Amniotic stem cell (primary cell): ENCODE data around the gene SLC31A1.
A peak's percentile ranks its signal among the peaks of the same experiment; 100 is the strongest.

Experiments used
- DNase-seq: peaks from one replicate; lab custom pipeline; 2025; lab: John Stamatoyannopoulos, UW

SLC31A1 gene

DNA sequence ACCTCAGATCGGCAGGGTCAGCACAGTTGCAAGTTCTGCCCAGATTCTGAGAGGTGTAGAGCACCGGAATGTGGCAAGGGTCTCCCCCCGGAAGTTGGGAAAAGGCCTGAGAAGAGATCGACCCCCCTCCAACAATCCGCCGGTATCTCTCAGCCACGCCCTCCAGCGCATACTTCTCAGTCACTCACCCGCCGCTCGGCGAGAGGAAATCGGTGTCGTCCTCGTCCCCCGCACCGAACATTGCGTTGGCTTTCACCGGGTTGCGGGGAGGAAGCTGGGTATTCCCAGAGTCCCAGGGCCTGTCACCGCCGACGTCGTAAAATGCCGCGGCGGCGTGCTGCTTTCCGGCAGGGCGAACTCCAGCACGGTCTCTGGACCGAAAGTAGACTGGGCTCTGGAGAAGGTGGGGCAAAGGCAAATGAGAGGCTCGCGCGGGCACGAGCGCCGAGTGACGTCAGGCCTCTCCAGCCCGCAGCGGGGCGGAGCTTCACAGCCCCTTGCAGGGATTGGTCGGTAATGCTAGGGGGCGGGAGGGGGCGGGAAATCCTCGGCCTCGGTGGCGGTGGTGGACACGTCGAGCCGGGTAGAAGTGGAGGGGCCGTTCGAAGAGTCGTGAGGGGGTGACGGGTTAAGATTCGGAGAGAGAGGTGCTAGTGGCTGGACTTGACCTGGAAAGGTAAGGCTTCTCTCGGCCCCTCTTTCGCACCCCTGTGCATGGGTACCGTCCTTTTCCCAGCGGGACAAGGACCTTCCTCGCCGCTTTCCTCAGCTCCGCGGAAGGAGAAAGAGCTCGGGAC lies at the start of gene SLC31A1, which contains the start of gene FKBP15:
Gene SLC31A1 (plus strand): TSS at position 542 of the 797 bp plus-strand sequence. CDS start 34,605 bp downstream, outside the sequence.
Gene FKBP15 (minus strand): TSS at position 275 of the 797 bp plus-strand sequence. CDS start 34 bp downstream, at position 241.
- peak; percentile 95 for DNase-seq

GRCh38 chr9:113173341-113173740 lies 48.0 kb upstream of the SLC31A1 start:
- DNase-seq, result no peak

DNA sequence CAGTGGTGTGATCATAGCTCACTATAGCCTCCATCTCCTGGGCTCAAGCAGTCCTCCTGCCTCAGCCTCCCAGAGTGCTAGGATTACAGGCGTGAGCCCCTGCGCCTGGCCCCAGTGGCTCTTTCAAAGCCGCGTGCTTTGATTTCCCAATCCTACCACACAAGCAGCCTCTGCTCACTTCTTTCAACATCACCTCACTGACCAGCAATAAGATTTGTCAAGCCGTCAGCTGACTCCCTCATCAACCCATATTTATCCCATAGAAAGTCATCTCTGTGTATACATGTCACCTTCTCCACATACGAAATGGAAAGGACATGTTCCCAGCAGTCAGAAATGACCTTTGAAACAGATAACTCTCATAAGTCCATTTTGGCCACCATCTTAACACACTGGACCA lies 44.5 kb upstream of the SLC31A1 start:
- DNase-seq, result no peak

- no peak for DNase-seq
Observed at GRCh38 chr9:113177251-113177650, 44.1 kb upstream of the SLC31A1 start.

DNA sequence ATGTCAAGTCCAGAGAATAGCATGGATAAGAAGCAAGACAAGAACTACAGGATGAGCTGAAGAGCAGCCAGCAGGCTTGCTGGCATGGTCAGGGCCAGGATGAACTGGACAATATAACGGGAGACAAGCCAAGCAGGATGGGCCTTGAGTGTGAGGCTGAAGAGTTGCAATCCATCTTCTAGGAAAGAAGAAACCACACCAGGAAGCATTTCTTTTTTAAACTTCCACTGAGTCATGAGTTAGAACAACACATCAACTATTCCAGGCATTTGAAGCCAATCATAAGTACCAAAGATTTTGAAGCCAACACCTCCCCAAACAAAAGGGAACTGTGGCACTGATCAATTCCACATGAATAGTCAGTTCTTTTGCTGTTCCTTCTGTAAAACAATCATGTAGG lies 43.3 kb upstream of the SLC31A1 start:
- DNase-seq, result no peak

GRCh38 chr9:113179839-113180238 lies 41.5 kb upstream of the SLC31A1 start:
- no peak for DNase-seq

DNA sequence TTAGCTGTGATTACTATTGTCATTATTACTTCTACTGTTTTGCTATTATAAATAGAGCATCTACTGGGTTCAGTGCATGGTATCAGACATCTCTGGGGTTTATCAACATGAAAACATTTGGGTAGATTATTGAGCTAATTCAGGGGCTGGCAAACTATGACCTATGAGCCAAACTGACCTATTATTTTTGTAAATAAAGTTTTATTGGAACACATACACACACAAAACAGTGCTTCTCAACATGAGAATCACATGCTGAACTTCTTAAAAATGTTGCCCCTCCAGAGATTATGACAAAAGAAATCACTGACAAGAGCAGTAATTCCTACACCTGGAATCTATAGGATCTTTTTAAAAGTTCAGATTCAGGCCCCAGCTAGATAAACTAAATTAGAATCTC lies 40.2 kb upstream of the SLC31A1 start:
- no peak for DNase-seq

GRCh38 chr9:113183956-113184488 lies 37.3 kb upstream of the SLC31A1 start:
- no peak for DNase-seq

GRCh38 chr9:113184539-113184938 lies 36.8 kb upstream of the SLC31A1 start:
- no peak for DNase-seq

GRCh38 chr9:113185271-113185670 lies 36.1 kb upstream of the SLC31A1 start:
- DNase-seq, result no peak

DNA sequence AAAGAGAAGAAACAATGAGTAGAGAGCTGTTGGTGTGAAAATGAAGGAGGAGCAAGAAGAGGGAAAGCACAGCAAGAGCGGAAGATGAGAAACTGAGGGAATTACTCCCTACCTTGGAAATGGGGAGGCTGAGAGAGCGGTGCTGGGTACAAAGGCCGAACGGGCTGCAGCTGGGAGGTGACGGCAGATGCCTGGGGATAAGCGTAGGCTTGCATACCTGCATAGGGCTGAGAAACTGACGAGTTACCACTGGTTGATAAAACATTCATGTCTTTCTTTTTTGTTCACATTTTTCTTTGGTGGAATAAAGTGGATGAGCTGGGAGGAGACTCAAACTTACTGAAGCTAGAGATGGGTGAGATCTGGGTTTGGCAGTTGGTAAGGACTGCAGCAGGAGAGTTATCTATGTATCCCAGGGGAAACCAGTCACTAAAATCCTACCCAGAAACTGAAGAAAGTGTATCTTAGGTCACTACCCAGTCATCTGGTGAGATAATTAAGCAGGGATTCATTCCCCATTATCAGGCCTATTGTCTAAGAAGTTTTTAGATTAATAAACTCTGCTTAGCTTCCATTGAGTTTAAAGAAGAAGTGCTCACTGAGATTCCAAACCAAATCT lies 35.1 kb upstream of the SLC31A1 start:
- no peak for DNase-seq

DNA sequence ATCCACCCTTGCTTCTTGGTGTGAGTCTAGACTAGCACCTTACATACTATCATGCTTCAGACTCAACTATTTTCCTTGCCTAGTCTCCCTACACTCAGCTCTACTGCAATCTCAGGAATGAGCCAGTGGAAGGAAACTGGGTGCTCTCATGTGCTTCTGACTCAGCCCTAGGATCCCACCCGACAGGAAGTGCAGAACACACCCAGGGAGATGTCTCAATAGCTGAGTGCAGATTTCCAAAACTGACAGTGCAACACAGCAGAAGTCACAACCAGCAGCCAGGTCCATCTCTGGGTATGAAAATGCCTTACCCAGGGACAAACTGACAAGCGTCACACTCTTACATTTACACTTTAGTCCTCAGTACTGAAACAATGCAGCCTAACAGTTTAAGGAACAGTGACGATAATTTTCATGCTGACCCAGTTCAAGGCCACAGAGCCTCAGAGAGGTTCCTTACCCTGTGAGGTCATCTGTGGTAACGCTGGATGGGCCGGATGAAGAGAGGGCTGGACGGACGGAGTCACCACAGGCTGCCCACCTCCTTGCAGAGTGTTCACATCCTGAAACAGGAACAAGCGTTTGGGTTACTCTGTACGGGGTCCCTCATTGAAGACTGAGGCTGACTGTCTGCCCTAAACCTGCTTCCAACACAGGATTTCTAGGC lies 33.3 kb upstream of the SLC31A1 start:
- DNase-seq, result peak; percentile 75

- DNase-seq, result no peak
Observed at GRCh38 chr9:113192455-113192854, 28.9 kb upstream of the SLC31A1 start.

DNA sequence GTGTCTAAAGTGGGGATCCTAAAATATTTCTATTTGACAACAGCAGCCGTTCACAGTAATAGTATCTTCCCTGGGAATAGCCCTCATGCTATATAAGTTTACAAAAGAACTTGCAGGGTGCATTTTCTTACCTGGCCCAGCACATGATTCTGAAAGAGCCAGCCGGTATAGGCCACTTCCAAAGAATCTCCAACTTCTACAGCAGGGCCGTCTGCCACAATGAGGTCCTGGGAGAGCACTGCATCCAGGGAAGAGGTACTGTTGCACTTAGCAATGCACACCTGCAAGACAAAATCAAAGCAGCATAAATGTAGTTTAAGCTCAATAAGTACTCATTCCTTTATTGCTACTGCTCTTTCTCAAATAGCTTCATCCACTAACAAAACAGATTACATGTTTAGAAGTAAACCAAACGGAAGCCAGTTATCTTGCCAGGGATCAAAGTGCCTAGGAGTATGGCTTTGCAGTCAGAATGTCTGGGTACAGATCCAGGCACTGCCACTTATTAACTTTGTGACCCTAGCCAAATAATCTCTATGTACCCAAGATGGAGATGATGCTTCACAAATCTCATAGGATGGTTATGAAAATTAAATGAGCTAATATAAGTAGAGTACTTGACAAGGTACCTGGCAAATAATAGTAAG lies 21.5 kb upstream of the SLC31A1 start:
- DNase-seq, result no peak

DNA sequence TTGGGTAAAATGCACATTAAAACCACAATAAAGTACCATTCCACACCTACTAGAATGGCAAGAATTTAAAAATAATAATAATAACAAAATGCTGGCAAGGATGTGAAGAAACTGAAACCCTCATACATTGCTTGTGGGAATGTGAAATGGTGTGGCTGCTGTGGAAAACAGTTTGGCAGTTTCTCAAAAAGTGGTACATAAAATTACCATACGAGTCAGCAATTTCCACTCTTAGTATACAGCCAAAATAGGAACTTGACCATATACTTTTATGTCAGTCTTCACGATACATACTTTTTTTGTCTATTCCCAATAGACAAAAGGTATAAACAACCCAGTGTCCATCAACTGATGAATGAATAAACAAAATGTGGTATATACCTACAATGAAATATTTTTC lies 15.9 kb upstream of the SLC31A1 start:
- no peak for DNase-seq

GRCh38 chr9:113205861-113206260 lies 15.5 kb upstream of the SLC31A1 start:
- no peak for DNase-seq

DNA sequence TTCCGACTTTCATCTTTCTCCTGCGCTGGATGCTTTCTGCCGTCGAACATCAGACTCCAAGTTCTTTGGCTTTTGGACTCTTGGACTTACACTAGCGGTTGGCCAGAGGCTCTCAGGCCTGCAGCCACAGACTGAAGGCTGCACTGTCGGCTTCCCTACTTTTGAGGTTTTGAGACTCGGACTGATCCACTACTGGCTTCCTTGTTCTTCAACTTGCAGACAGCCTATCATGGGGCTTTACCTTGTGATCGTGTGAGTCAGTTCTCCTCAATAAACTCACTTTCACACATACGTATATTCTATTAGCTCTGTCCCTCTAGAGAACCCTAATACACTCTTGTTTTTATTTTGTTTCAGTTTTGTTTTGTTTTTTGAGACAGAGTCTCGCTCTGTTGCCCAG lies 10.5 kb upstream of the SLC31A1 start:
- no peak for DNase-seq

GRCh38 chr9:113215132-113215531 lies 6.2 kb upstream of the SLC31A1 start:
- no peak for DNase-seq

GRCh38 chr9:113216406-113216805 lies 4.9 kb upstream of the SLC31A1 start:
- no peak for DNase-seq

- no peak for DNase-seq
Observed at GRCh38 chr9:113219186-113219936, 2.0 kb upstream of the SLC31A1 start.

GRCh38 chr9:113219969-113220368 lies 1.4 kb upstream of the SLC31A1 start:
- no peak for DNase-seq
